Activated T-cell treated with anti-CD3 and anti-CD28 coated beads, Interleukin-2, amount 50 U/mL, for 72 hours (primary cell): Measurements from ENCODE around the gene NPNT. TPM values are rescaled to one million over a fixed set of nuclear protein-coding genes. Genes with fewer than 3 reads are reported as not detected.
"Not testable (repeated sequence)": the region's sequence is repeated elsewhere in the genome, so short reads cannot be mapped to it uniquely, and the experiment has no call there.

Experiments
- ATAC-seq, 2 donors: fragments of 150-1000 bp; cut with Tn5 transposase; replicated peaks in 1 of 2; 2 replicates each; pipeline ENCODE4 v1.10.0; 2021; ENCODE audit warnings: moderate library complexity in 2 of 2, mild to moderate bottlenecking in 1 of 2
- DNase-seq, 2 donors: peaks; one replicate each; pipeline ENCODE4 v3.0.0; 2021 to 2022; ENCODE audit warnings: mixed read lengths in 1 of 2
- H3K27ac Mint-ChIP-seq: one replicate; pipeline ENCODE4 v1.8.0; 2022; ENCODE audit warnings: mild to moderate bottlenecking, moderate library complexity, mixed read lengths
- H3K27me3 Mint-ChIP-seq: one replicate; pipeline ENCODE4 v1.8.0; 2022; ENCODE audit warnings: low read depth, mixed read lengths
- H3K36me3 Mint-ChIP-seq, 2 donors: one replicate each; pipeline ENCODE4 v1.8.0; 2022; ENCODE audit warnings: mixed read lengths in 2 of 2, mild to moderate bottlenecking in 1 of 2; ENCODE audit not compliant: insufficient read depth in 2 of 2
- H3K4me1 Mint-ChIP-seq: one replicate; pipeline ENCODE4 v1.8.0; 2022; ENCODE audit warnings: low read depth, mixed read lengths
- H3K4me3 Mint-ChIP-seq, 2 donors: one replicate each; pipeline ENCODE4 v1.8.0; 2022; ENCODE audit warnings: mild to moderate bottlenecking in 2 of 2, mixed read lengths in 2 of 2, moderate library complexity in 2 of 2
- H3K9me3 Mint-ChIP-seq, 2 donors: one replicate each; pipeline ENCODE4 v1.8.0; 2022; ENCODE audit warnings: mixed read lengths in 2 of 2
- total RNA-seq, 2 donors: library from RNA; stranded (reverse); gene quantifications; one replicate each; pipeline ENCODE4 v1.2.3, GENCODE V29; 2022

Gene NPNT, protein sequence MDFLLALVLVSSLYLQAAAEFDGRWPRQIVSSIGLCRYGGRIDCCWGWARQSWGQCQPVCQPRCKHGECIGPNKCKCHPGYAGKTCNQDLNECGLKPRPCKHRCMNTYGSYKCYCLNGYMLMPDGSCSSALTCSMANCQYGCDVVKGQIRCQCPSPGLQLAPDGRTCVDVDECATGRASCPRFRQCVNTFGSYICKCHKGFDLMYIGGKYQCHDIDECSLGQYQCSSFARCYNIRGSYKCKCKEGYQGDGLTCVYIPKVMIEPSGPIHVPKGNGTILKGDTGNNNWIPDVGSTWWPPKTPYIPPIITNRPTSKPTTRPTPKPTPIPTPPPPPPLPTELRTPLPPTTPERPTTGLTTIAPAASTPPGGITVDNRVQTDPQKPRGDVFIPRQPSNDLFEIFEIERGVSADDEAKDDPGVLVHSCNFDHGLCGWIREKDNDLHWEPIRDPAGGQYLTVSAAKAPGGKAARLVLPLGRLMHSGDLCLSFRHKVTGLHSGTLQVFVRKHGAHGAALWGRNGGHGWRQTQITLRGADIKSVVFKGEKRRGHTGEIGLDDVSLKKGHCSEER
- under 1 TPM in 1 of 2 donors, not detected in 1; 0.51 TPM for total RNA-seq

GRCh38 chr4:105894660-105895582 is at the start of gene NPNT:
Gene NPNT (plus strand): TSS chr4:105895471. CDS start chr4:105895653, 182 bp downstream.
- Mint-ChIP-seq H3K9me3 (no peaks in the 10 kb centered on the region), H3K4me3 (peak within 1 kb of the TSS; percentile 45 to 76), H3K4me1 (peaks cover 11% of the 10 kb centered on the region), H3K27me3 (peaks cover 77% of the 10 kb centered on the region), H3K36me3 (no peaks in the 10 kb centered on the region), H3K27ac (no peak within 1 kb of the TSS)
- DNase-seq: peak; percentile 2 to 4
- peak; percentile 24 to 33 for ATAC-seq

GRCh38 chr4:105845559-105845958 is 49.7 kb upstream of the NPNT start:
- H3K4me1 Mint-ChIP-seq: no peaks in the 10 kb centered on the region
- no peaks in the 10 kb centered on the region for H3K9me3 Mint-ChIP-seq
- DNase-seq: no peak
- no peak overlapping the region for H3K4me3 Mint-ChIP-seq
- H3K27ac Mint-ChIP-seq: no peak overlapping the region
- peaks cover under 1 to 1% of the 10 kb centered on the region in 2 donors for H3K36me3 Mint-ChIP-seq
- H3K27me3 Mint-ChIP-seq: no peaks in the 10 kb centered on the region
- ATAC-seq: no peak

GRCh38 chr4:105848359-105848758 is 46.9 kb upstream of the NPNT start:
- DNase-seq, H3K27ac Mint-ChIP-seq, H3K27me3 Mint-ChIP-seq, H3K36me3 Mint-ChIP-seq, H3K4me1 Mint-ChIP-seq, H3K4me3 Mint-ChIP-seq, ATAC-seq, H3K9me3 Mint-ChIP-seq: not testable (repeated sequence)

GRCh38 chr4:105851196-105851595 is 44.1 kb upstream of the NPNT start:
- H3K36me3 Mint-ChIP-seq: peaks cover 8 to 9% of the 10 kb centered on the region in 2 donors
- no peak for ATAC-seq
- no peaks in the 10 kb centered on the region for H3K27me3 Mint-ChIP-seq
- DNase-seq: no peak
- peaks cover 13 to 14% of the 10 kb centered on the region in 2 donors for H3K9me3 Mint-ChIP-seq
- H3K4me1 Mint-ChIP-seq: no peaks in the 10 kb centered on the region
- H3K27ac Mint-ChIP-seq: no peak overlapping the region
- no peak overlapping the region for H3K4me3 Mint-ChIP-seq

- not testable (repeated sequence) for H3K4me3 Mint-ChIP-seq, ATAC-seq, DNase-seq, H3K4me1 Mint-ChIP-seq, H3K27me3 Mint-ChIP-seq, H3K27ac Mint-ChIP-seq
- peaks cover 15 to 19% of the 10 kb centered on the region in 2 donors for H3K9me3 Mint-ChIP-seq
- peaks cover 9 to 10% of the 10 kb centered on the region in 2 donors for H3K36me3 Mint-ChIP-seq
Measured at GRCh38 chr4:105852230-105852629, 43.0 kb upstream of the NPNT start.

GRCh38 chr4:105858466-105859040 is 36.7 kb upstream of the NPNT start:
- no peak for ATAC-seq
- no peak for DNase-seq
- no peak overlapping the region for H3K4me3 Mint-ChIP-seq

GRCh38 chr4:105859233-105859632 is 36.0 kb upstream of the NPNT start:
- ATAC-seq (no peak), DNase-seq (no peak)
- no peak overlapping the region for H3K4me3 Mint-ChIP-seq
- peaks cover 5 to 16% of the 10 kb centered on the region in 2 donors for H3K36me3 Mint-ChIP-seq
- H3K27me3 Mint-ChIP-seq: no peaks in the 10 kb centered on the region
- H3K4me1 Mint-ChIP-seq: no peaks in the 10 kb centered on the region
- H3K27ac Mint-ChIP-seq: no peak overlapping the region
- peaks cover 22 to 23% of the 10 kb centered on the region in 2 donors for H3K9me3 Mint-ChIP-seq

More at GRCh38 chr4:105858466-105859040, 36.7 kb upstream of the NPNT start:
- Mint-ChIP-seq H3K27me3 (no peaks in the 10 kb centered on the region), H3K9me3 (peaks cover 27 to 28% of the 10 kb centered on the region in 2 donors), H3K36me3 (peaks cover 9 to 16% of the 10 kb centered on the region in 2 donors), H3K4me1 (no peaks in the 10 kb centered on the region), H3K27ac (no peak overlapping the region)

DNA sequence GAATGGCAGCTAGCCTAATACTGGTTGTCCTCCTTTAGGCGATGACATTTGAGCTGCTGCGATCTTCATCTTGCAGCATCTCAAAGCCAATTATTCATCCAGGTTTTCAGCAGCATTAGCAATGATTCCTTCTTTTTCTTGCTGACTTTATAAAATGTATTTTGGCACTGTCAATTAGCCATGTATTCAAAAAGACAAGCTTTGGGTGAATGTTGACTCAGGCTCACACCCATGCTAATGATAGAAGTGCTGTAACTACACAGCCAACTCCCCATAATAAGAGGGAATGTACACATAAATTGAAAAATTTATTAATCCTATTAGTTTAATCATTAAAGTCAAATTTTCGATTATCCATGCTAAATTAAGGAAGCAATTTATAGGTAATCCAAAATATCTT is 24.3 kb upstream of the NPNT start:
- ATAC-seq (no peak), DNase-seq (no peak)
- Mint-ChIP-seq H3K4me1 (no peaks in the 10 kb centered on the region), H3K4me3 (no peak overlapping the region), H3K27ac (no peak overlapping the region), H3K9me3 (no peaks in the 10 kb centered on the region), H3K27me3 (no peaks in the 10 kb centered on the region), H3K36me3 (no peaks in the 10 kb centered on the region)

DNA sequence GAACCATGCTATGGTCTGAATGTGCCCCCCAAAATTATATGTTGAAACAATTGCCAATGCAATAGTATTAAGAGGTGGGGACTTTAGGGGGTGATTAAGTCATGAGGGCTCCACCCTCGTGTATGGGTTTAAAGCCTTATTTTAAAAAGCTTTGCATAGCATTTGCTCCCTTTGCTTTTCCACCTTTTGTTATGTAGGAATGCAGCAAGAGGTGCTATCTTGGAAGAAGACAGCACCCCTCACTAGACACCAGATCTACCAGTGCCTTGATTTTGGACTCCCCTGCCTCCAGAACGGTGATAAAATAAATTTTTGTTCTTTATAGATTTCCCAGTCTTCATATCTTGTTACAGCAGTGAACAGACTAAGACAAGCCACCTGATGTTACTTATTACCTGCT is 23.3 kb upstream of the NPNT start:
- ATAC-seq: no peak
- Mint-ChIP-seq H3K4me1 (no peaks in the 10 kb centered on the region), H3K4me3 (no peak overlapping the region)

DNA sequence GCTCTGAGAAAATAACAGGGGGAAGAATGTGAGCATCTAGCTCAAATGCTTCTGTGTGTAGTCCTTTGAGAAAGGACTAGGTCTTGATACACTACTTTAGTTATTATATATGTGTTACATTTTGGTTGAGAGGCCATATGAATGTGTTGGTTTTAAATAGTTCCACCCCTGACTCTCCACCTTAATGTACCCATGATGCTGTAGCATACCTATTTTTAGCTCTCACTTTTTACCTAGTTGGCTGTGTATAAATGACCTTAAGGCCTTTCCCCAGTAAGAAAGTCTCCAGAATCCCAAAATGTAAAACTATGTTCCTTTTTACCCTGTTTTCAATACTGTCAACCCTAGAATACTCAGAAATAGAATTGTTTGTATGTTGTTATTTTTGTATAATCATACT is 20.0 kb upstream of the NPNT start:
- Mint-ChIP-seq H3K27ac (no peak overlapping the region), H3K36me3 (no peaks in the 10 kb centered on the region), H3K4me3 (no peak overlapping the region), H3K4me1 (no peaks in the 10 kb centered on the region), H3K27me3 (no peaks in the 10 kb centered on the region), H3K9me3 (no peaks in the 10 kb centered on the region)
- no peak for DNase-seq
- ATAC-seq: no peak

More for the DNA sequence above, 23.3 kb upstream of the NPNT start:
- H3K27ac Mint-ChIP-seq: no peak overlapping the region
- H3K36me3 Mint-ChIP-seq: no peaks in the 10 kb centered on the region
- no peaks in the 10 kb centered on the region for H3K9me3 Mint-ChIP-seq
- DNase-seq: no peak
- H3K27me3 Mint-ChIP-seq: no peaks in the 10 kb centered on the region

GRCh38 chr4:105878668-105879067 is 16.6 kb upstream of the NPNT start:
- DNase-seq (no peak), ATAC-seq (no peak)
- H3K36me3 Mint-ChIP-seq: no peaks in the 10 kb centered on the region
- H3K27ac Mint-ChIP-seq: no peak overlapping the region
- H3K9me3 Mint-ChIP-seq: peaks cover 0 to 4% of the 10 kb centered on the region in 2 donors
- no peaks in the 10 kb centered on the region for H3K4me1 Mint-ChIP-seq
- no peak overlapping the region for H3K4me3 Mint-ChIP-seq
- H3K27me3 Mint-ChIP-seq: no peaks in the 10 kb centered on the region

- peaks cover 20% of the 10 kb centered on the region for H3K27me3 Mint-ChIP-seq
- no peaks in the 10 kb centered on the region for H3K36me3 Mint-ChIP-seq
- ATAC-seq (no peak), DNase-seq (no peak)
- H3K4me3 Mint-ChIP-seq: no peak overlapping the region
- no peaks in the 10 kb centered on the region for H3K4me1 Mint-ChIP-seq
- H3K27ac Mint-ChIP-seq: no peak overlapping the region
- H3K9me3 Mint-ChIP-seq: peaks cover 2 to 7% of the 10 kb centered on the region in 2 donors
Measured at GRCh38 chr4:105887508-105887907, 7.8 kb upstream of the NPNT start.
